Activated B cell treated with CpG ODN at 0.5 μM for 24 hours (primary cell): ENCODE data around the gene SMAD3. TPM values are rescaled to one million over a fixed set of nuclear protein-coding genes. Genes with fewer than 3 reads are reported as not detected.

Experiments used
- ATAC-seq: fragments of 200-7000 bp; cut with Tn5 transposase; one replicate; pipeline ENCODE4 v1.10.0; 2021; ENCODE audit warnings: low read depth, mild to moderate bottlenecking, moderate library complexity
- CTCF ChIA-PET: fragments of 350-600 bp; sonication (Branson Sonifier 250); formaldehyde crosslinking; loops from one replicate; lab custom pipeline; 2021; ENCODE audit warnings: antibody characterized with exemption; lab: Charles Lee
- POLR2A ChIA-PET: fragments of 350-600 bp; sonication (Branson Sonifier 250); formaldehyde crosslinking; loops from one replicate; lab custom pipeline; 2021; ENCODE audit warnings: antibody characterized with exemption; lab: Charles Lee
- DNase-seq: peaks from one replicate; pipeline ENCODE4 v3.0.0; 2022
- H3K27ac Mint-ChIP-seq: one replicate; pipeline ENCODE4 v1.8.0; 2020; ENCODE audit warnings: mixed read lengths
- H3K27me3 Mint-ChIP-seq: one replicate; pipeline ENCODE4 v1.8.0; 2021; ENCODE audit warnings: mixed read lengths
- H3K36me3 Mint-ChIP-seq: one replicate; pipeline ENCODE4 v1.8.0; 2021; ENCODE audit warnings: low read depth, mixed read lengths
- H3K4me1 Mint-ChIP-seq: one replicate; pipeline ENCODE4 v1.8.0; 2021; ENCODE audit warnings: mixed read lengths
- H3K4me3 Mint-ChIP-seq: one replicate; pipeline ENCODE4 v1.8.0; 2020; ENCODE audit warnings: mild to moderate bottlenecking, mixed read lengths
- H3K9me3 Mint-ChIP-seq: one replicate; pipeline ENCODE4 v1.8.0; 2020; ENCODE audit warnings: mixed read lengths
- intact Hi-C: fragments of 100-400 bp; cut with micrococcal nuclease; formaldehyde crosslinking; loops from one replicate; pipeline ENCODE4 v1.15.1; 2024
- total RNA-seq: library from RNA; stranded (reverse); gene quantifications from 2 replicates; pipeline ENCODE4 v1.2.3, GENCODE V29; 2022
- TF ChIP-seq, protein P1 (sequence below): fragments of 200-600 bp; IDR thresholded peaks from one replicate; pipeline ENCODE4 v1.8.0; 2022; ENCODE audit warnings: antibody characterized with exemption, mild to moderate bottlenecking

Gene SMAD3
- total RNA-seq, 1 donor from 2014 or later = 118 TPM

DNA sequence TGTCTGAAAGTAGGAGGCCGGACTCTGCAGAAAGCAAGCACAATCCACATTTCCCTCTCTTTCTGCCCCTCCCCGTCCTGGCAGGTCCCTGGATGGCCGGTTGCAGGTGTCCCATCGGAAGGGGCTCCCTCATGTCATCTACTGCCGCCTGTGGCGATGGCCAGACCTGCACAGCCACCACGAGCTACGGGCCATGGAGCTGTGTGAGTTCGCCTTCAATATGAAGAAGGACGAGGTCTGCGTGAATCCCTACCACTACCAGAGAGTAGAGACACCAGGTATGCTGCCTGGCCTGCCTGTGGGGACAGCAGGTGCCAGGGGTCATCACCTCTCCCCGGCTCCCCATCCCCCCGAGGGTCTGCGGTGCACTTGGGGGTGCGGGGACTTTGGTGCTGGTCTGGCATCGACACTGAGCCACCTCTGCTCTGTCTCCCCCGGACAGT is 99.4 kb downstream of the SMAD3 start:
- Mint-ChIP-seq H3K9me3 (no peaks in the 10 kb centered on the region), H3K36me3 (peaks cover 62% of the 10 kb centered on the region), H3K4me3 (no peak overlapping the region), H3K4me1 (peaks cover 48% of the 10 kb centered on the region), H3K27me3 (no peaks in the 10 kb centered on the region), H3K27ac (no peak overlapping the region)
- DNase-seq = no peak
- intact Hi-C loops = loop anchor here (5.0 kb wide), 1 partner anchor 83 kb away; no protein-coding TSS in a partner anchor
- TF ChIP-seq, protein P1, sequence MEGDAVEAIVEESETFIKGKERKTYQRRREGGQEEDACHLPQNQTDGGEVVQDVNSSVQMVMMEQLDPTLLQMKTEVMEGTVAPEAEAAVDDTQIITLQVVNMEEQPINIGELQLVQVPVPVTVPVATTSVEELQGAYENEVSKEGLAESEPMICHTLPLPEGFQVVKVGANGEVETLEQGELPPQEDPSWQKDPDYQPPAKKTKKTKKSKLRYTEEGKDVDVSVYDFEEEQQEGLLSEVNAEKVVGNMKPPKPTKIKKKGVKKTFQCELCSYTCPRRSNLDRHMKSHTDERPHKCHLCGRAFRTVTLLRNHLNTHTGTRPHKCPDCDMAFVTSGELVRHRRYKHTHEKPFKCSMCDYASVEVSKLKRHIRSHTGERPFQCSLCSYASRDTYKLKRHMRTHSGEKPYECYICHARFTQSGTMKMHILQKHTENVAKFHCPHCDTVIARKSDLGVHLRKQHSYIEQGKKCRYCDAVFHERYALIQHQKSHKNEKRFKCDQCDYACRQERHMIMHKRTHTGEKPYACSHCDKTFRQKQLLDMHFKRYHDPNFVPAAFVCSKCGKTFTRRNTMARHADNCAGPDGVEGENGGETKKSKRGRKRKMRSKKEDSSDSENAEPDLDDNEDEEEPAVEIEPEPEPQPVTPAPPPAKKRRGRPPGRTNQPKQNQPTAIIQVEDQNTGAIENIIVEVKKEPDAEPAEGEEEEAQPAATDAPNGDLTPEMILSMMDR = no peak
- POLR2A ChIA-PET = interaction anchor here (0.6 to 0.8 kb wide), 2 partner anchors 79 to 88 kb away, joined by 3 read pairs; no protein-coding TSS in a partner anchor
- ATAC-seq = no peak
- CTCF ChIA-PET = no interaction called here

DNA sequence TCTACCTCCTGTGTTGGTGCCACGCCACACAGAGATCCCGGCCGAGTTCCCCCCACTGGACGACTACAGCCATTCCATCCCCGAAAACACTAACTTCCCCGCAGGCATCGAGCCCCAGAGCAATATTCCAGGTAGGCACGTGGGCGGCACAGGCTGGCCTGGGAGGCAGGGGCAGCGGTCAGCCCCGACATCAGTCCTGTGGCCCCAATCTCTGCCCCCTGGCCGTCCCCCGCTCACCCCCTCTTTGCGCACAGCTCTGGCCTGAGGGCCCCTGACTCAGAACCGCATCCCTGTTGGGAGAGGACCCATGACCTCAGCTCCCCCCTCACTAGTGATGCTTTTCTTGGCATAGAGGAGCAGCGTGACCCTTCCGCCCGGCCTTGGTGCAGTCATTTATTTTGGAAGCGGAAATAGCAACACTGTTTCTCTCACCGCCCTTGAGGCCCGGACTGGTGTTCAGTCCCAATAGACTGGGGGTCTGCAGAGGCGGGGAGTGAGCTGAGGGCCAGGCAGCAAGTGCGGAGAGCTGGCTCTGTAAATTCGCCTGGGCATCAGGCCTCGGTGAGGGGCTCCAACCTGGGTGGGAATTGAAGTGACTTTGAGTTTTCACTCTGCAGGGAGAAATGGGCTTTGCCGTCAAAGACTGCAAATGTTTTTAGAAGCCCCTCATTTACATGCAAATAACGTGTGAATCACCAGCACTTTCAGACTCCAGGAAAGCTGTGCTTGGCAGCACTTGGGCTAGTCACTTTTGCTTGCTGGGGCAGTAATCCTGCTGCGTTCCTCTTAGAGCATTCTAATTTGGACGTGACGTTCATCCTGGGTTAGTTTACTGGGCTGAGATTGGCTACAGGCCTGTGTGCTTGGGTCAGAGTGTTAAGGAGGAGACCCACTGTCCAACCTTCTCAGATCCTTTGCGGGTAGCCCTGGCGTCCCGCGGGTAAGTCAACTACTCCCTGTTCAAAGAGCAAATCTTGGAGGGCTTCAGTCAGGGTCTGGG is 100.2 kb downstream of the SMAD3 start:
- H3K4me1 Mint-ChIP-seq = peaks cover 42% of the 10 kb centered on the region
- H3K36me3 Mint-ChIP-seq = peaks cover 67% of the 10 kb centered on the region
- no peak for DNase-seq
- H3K9me3 Mint-ChIP-seq = no peaks in the 10 kb centered on the region
- CTCF ChIA-PET = no interaction called here
- H3K27ac Mint-ChIP-seq = no peak overlapping the region
- POLR2A ChIA-PET = no interaction called here
- H3K27me3 Mint-ChIP-seq = no peaks in the 10 kb centered on the region
- ATAC-seq = no peak
- H3K4me3 Mint-ChIP-seq = no peak overlapping the region
- TF ChIP-seq, protein P1 = no peak
- intact Hi-C loops = no loop called here

DNA sequence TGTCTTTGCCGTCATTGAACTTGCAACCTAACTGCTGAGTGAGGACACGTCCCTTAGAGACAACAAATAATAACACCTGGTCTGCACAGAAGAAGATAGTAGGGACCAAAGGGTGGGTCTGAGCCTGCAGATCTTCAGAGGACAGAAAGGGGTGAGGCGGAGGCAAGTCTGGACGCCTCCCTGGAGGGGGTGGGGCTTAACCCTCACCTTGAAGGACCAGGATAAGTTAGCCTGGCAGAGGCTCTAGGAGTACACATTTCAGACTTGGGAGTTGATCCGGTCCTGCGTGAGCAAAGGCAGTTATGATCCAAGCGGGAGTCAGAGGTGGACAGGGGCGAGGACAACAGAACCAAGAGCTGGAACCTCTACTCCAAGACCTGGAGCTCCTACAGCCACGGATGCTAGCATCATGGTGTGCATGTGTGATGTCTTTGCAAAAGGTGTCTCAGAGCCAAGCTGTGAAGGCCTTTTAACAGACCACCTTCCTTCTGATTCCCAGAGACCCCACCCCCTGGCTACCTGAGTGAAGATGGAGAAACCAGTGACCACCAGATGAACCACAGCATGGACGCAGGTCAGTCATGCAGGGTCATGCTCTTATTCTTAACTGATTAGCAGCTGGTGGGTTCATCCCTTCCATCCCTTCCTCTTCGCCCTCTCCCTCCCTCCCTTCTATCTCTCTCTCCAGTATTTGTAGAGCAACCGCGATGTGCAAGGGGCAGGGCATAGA is 101.0 kb downstream of the SMAD3 start:
- POLR2A ChIA-PET = no interaction called here
- no peak for ATAC-seq
- CTCF ChIA-PET = no interaction called here
- no peaks in the 10 kb centered on the region for H3K9me3 Mint-ChIP-seq
- H3K27me3 Mint-ChIP-seq = no peaks in the 10 kb centered on the region
- TF ChIP-seq, protein P1 = no peak
- peaks cover 34% of the 10 kb centered on the region for H3K4me1 Mint-ChIP-seq
- no peak for DNase-seq
- intact Hi-C loops = no loop called here
- H3K4me3 Mint-ChIP-seq = no peak overlapping the region
- H3K27ac Mint-ChIP-seq = no peak overlapping the region
- peaks cover 76% of the 10 kb centered on the region for H3K36me3 Mint-ChIP-seq

DNA sequence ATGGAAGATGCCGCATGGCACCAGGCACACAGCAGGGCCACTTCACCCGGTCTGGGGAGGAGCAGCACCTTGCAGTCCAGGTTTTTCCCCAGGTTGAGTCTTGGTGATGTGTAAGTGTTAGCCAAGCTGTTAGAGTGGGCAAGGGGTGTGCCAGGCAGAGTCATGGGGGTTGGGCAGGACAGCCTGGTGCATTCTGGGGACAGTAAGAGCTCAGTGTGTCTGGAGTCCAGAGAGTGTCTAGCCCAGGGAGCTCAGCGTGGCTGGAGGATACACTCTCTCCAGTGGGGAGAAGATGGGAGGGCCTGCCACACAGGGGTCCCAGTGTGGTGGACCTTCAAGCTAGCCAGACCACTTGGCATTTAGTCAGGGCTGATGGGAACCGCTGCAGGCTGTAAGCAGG is 101.7 kb downstream of the SMAD3 start:
- ATAC-seq (no peak), DNase-seq (no peak)
- Mint-ChIP-seq H3K36me3 (peaks cover 82% of the 10 kb centered on the region), H3K4me3 (no peak overlapping the region), H3K9me3 (no peaks in the 10 kb centered on the region), H3K27ac (no peak overlapping the region), H3K4me1 (peaks cover 28% of the 10 kb centered on the region), H3K27me3 (no peaks in the 10 kb centered on the region)
- intact Hi-C loops = no loop called here
- ChIA-PET POLR2A (no interaction called here), CTCF (no interaction called here)
- TF ChIP-seq, protein P1 = no peak

DNA sequence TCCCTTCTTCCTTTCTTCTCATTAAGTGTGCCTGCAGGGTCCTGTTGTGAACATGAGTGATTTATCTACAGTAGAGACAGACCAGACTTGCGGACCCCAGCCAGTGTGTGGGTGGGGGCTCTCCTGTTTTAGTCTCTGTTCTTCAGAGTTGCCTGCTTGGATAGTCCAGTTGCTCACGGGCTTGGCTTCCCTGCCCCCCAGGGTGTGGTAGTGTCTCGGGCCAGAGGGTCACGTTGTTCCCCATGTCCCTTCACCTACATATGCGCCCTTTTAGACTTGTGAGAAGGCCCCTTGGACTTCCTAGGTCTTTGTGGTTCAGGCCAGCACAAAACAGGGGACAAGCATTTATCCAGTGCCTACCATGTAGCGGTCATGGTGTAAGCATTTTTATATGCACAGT is 103.3 kb downstream of the SMAD3 start:
- Mint-ChIP-seq H3K36me3 (peaks cover 94% of the 10 kb centered on the region), H3K9me3 (no peaks in the 10 kb centered on the region), H3K27ac (no peak overlapping the region), H3K4me1 (peaks cover 22% of the 10 kb centered on the region), H3K27me3 (no peaks in the 10 kb centered on the region), H3K4me3 (no peak overlapping the region)
- intact Hi-C loops = no loop called here
- DNase-seq = no peak
- TF ChIP-seq, protein P1 = no peak
- ATAC-seq = no peak
- ChIA-PET POLR2A (interaction anchor here (0.6 kb wide), 1 partner anchor 20 kb away, joined by 3 read pairs; no protein-coding TSS in a partner anchor), CTCF (no interaction called here)
